SK-N-MC (cell line): ENCODE measurements around the gene NEUROG1.

Source experiments
- EZH2 ChIP-seq: fragments of 200-600 bp; sonication (generic); IDR thresholded peaks from one replicate; pipeline ENCODE4 v1.6.1; 2017; ENCODE audit warnings: antibody characterized with exemption
- FOXP2 ChIP-seq: optimal IDR thresholded peaks from 2 replicates; pipeline ENCODE3; 2011; ENCODE audit warnings: mild to moderate bottlenecking, moderate library complexity; ENCODE audit not compliant: insufficient read depth; ENCODE audit errors: extremely low read length, control extremely low read depth
- POLR2AphosphoS5 ChIP-seq: IDR thresholded peaks from 2 replicates; pipeline ENCODE4 v1.6.1; 2012; ENCODE audit warnings: mild to moderate bottlenecking, low read depth, low read length, borderline replicate concordance

DNA sequence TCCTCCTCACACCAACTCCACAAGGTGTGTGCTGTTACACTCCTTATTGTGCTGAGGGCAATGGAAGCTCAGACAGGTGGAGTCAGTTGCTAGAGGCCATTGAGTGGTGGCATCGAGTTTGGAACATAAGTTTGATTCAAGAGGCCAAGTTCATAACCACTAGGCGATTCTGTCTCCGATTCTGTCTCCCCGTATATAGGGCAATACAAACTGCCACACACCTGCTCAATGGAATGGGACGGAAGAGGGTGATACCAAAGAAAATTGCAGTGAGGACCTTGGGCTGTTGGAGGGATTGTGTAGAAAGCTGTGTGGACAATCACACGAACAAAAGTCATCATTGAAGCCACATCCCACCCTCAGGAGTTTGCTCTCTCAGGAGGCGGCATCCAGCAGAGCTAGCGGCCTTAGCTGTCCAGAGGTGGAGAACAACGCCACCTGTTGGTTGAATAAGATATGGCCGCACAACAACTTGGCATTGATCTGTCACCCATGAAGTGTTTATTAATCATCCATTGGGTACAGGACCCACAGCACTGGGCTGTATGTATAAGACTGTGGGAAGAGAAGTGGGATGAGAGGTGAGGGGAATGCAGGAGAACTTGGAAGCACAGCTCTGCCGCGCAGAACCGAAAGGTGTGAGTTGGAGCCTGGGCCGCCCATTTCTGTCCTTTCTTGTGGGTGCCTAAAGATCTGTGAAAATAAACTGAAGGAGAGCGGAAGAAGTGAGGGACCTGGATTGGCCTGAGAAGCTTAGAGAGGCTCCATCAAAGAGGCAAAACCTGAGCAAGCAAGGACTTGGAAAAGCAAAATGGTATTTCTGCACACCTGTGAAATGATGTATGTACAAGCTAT, 16.1 kb upstream of the NEUROG1 start:
- TF ChIP-seq EZH2 (no peak), POLR2AphosphoS5 (no peak), FOXP2 (no peak)
